Measurements from ENCODE around the gene LAMTOR4. TPM values are rescaled to one million over a fixed set of nuclear protein-coding genes. Genes with fewer than 3 reads are reported as not detected.
A peak's percentile ranks its signal among the peaks of the same experiment; 100 is the strongest.

Gene LAMTOR4
- total RNA-seq, 1 experiment from 2014 or later = 107 TPM

DNA sequence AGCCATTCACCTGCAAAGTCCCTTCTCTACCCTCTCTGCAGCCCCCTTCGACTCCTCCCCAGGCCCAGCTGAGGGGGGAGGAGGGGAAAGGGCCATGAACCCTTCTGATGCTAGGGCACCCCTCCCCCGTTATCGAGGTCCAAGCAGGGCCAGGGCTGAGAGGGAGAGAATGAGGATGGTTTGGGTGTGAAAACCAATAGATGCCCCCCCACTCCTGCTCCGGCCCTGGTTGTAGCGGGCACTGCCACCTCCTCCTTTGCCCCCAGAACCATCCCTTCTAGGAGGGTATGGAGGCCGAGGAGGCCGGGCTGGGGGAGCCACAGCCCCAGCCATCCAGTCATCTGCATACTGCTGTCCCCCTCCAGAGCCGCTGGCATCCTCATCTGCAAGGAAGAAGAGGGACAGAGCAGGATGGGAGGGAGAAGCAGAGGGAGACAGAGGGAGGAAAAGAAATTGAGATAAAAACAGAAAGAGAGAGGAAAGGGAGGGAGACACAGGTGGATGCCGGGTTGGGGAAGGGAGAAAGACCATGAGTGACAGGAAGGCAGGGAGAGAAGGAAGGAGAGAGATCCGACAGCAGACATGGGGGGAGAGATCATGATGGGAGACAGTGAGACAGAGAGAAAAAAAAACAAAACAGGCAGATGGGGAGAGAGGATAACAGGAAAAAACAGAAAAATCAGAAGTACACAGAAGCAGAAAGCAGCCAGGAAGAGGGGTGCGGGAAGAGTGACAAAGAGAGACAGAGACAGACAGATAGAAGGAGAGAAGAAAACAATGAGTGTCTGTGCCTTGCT lies 21.6 kb downstream of the LAMTOR4 start:
- no TSS peak for BruUV-seq (replicated peaks)

DNA sequence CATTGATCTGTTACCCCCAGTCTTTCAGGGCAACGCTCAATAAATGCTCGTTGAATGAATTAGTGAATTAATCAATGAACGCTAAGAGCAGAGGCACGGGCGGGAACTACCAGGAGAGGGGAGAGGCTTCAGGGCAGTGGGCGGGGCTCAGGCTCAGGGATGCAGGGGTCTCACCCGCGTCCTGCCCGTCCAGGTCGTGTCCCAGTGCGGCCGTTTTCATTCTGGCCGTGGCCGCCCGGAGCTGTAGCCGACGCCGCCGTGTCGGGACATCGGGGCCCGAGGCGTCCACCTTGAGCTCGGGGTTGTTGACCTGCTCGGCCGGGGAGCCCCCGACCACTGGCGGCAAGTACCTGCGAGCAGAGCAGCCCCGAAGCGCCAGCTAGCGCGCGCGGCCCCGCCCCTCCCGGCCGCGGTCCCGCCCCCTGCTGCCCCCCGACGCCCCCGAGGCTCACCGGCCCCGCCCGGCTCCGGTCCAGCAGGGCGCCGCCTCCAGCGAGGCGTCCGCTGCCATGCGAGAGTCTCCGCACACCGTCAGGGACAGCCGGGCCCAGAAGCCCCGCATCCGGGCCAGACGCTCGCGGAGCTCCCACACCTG lies 22.5 kb downstream of the LAMTOR4 start:
- no peak for DNase-seq
- Histone ChIP-seq H4K20me1 (ENCODE audit: low read length) (no peaks in the 10 kb centered on the region), H3K79me2 (ENCODE audit: low read length) (no peaks in the 10 kb centered on the region), H3K9me3 (ENCODE audit: low read length) (no peaks in the 10 kb centered on the region), H3K4me3 (ENCODE audit: low read length) (peak overlapping the region; percentile 61), H2AFZ (ENCODE audit: low read length) (peak overlapping the region; percentile 64; the same call in 1 of the 2 replicates), H3K9ac (ENCODE audit: low read length) (no peak overlapping the region), H3K27ac (ENCODE audit: low read length) (no peak overlapping the region), H3K4me1 (ENCODE audit: insufficient read depth, low read length) (peaks cover 8% of the 10 kb centered on the region; the same call in 1 of the 2 replicates), H3K4me2 (ENCODE audit: low read length) (peak overlapping the region; percentile 83), H3K27me3 (ENCODE audit: low read length) (no peaks in the 10 kb centered on the region), H3K9me2 (replicated peaks; ENCODE audit: low read length) (no peaks in the 10 kb centered on the region), H3K36me3 (ENCODE audit: low read depth, low read length) (no peaks in the 10 kb centered on the region), H3F3A (ENCODE audit: low read length, unreplicated experiment) (no peaks in the 10 kb centered on the region)
- peak; percentile 26 for ATAC-seq
- TF ChIP-seq EZH2 (IDR thresholded peaks at IDR 0.05; ENCODE audit: low read length, unreplicated experiment) = no peak
- TF ChIP-seq, protein P1, sequence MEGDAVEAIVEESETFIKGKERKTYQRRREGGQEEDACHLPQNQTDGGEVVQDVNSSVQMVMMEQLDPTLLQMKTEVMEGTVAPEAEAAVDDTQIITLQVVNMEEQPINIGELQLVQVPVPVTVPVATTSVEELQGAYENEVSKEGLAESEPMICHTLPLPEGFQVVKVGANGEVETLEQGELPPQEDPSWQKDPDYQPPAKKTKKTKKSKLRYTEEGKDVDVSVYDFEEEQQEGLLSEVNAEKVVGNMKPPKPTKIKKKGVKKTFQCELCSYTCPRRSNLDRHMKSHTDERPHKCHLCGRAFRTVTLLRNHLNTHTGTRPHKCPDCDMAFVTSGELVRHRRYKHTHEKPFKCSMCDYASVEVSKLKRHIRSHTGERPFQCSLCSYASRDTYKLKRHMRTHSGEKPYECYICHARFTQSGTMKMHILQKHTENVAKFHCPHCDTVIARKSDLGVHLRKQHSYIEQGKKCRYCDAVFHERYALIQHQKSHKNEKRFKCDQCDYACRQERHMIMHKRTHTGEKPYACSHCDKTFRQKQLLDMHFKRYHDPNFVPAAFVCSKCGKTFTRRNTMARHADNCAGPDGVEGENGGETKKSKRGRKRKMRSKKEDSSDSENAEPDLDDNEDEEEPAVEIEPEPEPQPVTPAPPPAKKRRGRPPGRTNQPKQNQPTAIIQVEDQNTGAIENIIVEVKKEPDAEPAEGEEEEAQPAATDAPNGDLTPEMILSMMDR (conservative IDR thresholded peaks at IDR 0.05; ENCODE audit: low read depth, low read length) = no peak
- no peak for TF ChIP-seq EZH2phosphoT487 (IDR thresholded peaks at IDR 0.05; ENCODE audit: borderline replicate concordance, low read length)
- ChIA-PET CTCF (no interaction called here), POLR2A (ENCODE audit: unreplicated experiment) (no interaction called here)
- no TSS peak for BruUV-seq (replicated peaks)
- intact Hi-C loops (cut with micrococcal nuclease) = no loop called here

More for the DNA sequence above, 21.6 kb downstream of the LAMTOR4 start:
- Histone ChIP-seq H3K9me3 (ENCODE audit: low read length) (no peaks in the 10 kb centered on the region), H3K9ac (ENCODE audit: low read length) (no peak overlapping the region), H3K4me2 (ENCODE audit: low read length) (no peak overlapping the region), H3K27ac (ENCODE audit: low read length) (no peak overlapping the region), H3F3A (ENCODE audit: low read length, unreplicated experiment) (no peaks in the 10 kb centered on the region), H3K9me2 (replicated peaks; ENCODE audit: low read length) (no peaks in the 10 kb centered on the region), H3K4me1 (ENCODE audit: insufficient read depth, low read length) (peaks cover 8% of the 10 kb centered on the region; the same call in 1 of the 2 replicates), H3K27me3 (ENCODE audit: low read length) (no peaks in the 10 kb centered on the region), H4K20me1 (ENCODE audit: low read length) (no peaks in the 10 kb centered on the region), H3K36me3 (ENCODE audit: low read depth, low read length) (no peaks in the 10 kb centered on the region), H3K4me3 (ENCODE audit: low read length) (no peak overlapping the region), H3K79me2 (ENCODE audit: low read length) (no peaks in the 10 kb centered on the region), H2AFZ (ENCODE audit: low read length) (no peak overlapping the region)
- intact Hi-C loops (cut with micrococcal nuclease) = no loop called here
- no peak for ATAC-seq
- ChIA-PET POLR2A (ENCODE audit: unreplicated experiment) (no interaction called here), CTCF (no interaction called here)
- TF ChIP-seq EZH2phosphoT487 (IDR thresholded peaks at IDR 0.05; ENCODE audit: borderline replicate concordance, low read length) (no peak), EZH2 (IDR thresholded peaks at IDR 0.05; ENCODE audit: low read length, unreplicated experiment) (no peak)
- TF ChIP-seq, protein P1 (conservative IDR thresholded peaks at IDR 0.05; ENCODE audit: low read depth, low read length) = no peak
- DNase-seq = no peak

DNA sequence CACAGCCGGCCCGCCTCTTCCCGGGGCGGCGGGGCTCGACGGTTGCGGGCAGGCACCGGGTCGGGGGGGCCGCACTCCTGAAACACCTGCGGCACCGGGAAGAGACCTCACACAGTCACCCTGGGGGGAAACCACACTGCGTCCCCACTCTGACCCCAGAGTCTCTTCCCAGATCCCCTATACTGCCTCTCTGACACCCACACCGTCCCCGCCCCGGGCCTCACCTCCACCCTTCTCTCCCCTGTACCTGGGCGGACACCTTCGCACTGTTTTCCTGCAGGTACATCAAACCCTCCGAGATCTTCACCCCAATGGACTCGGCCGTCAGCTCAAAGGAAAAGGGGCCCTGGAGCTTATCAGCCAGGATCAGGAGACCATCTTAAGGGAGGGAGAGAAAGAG lies 23.1 kb downstream of the LAMTOR4 start:
- CTCF ChIA-PET = no interaction called here
- intact Hi-C loops (cut with micrococcal nuclease) = no loop called here

More for the DNA sequence above, 23.1 kb downstream of the LAMTOR4 start:
- H3K79me2 ChIP-seq (ENCODE audit: low read length) = no peaks in the 10 kb centered on the region
- H3K27me3 ChIP-seq (ENCODE audit: low read length) = no peaks in the 10 kb centered on the region
- no peaks in the 10 kb centered on the region for H3K9me2 ChIP-seq (replicated peaks; ENCODE audit: low read length)
- 0 out of 2 replicates have a peak overlapping the region, but pooled peaks have one; percentile 64 for H2AFZ ChIP-seq (ENCODE audit: low read length)
- DNase-seq (no peak), ATAC-seq (no peak)
- H3K4me2 ChIP-seq (ENCODE audit: low read length) = peak overlapping the region; percentile 83; the same call in 1 of the 2 replicates
- H3K4me1 ChIP-seq (ENCODE audit: insufficient read depth, low read length) = peaks cover 14% of the 10 kb centered on the region; the same call in 1 of the 2 replicates
- no peak overlapping the region for H3K9ac ChIP-seq (ENCODE audit: low read length)
- H3K9me3 ChIP-seq (ENCODE audit: low read length) = no peaks in the 10 kb centered on the region
- TF ChIP-seq, protein P1 (conservative IDR thresholded peaks at IDR 0.05; ENCODE audit: low read depth, low read length) = no peak
- TF ChIP-seq EZH2phosphoT487 (IDR thresholded peaks at IDR 0.05; ENCODE audit: borderline replicate concordance, low read length) (no peak), EZH2 (IDR thresholded peaks at IDR 0.05; ENCODE audit: low read length, unreplicated experiment) (no peak)
- peak overlapping the region; percentile 61; the same call in 1 of the 2 replicates for H3K4me3 ChIP-seq (ENCODE audit: low read length)
- H3K27ac ChIP-seq (ENCODE audit: low read length) = no peak overlapping the region
- no peaks in the 10 kb centered on the region for H4K20me1 ChIP-seq (ENCODE audit: low read length)
- BruUV-seq (replicated peaks) = no TSS peak
- no peaks in the 10 kb centered on the region for H3K36me3 ChIP-seq (ENCODE audit: low read depth, low read length)
- POLR2A ChIA-PET (ENCODE audit: unreplicated experiment) = no interaction called here
- no peaks in the 10 kb centered on the region for H3F3A ChIP-seq (ENCODE audit: low read length, unreplicated experiment)
